HG03439 (cell line): ENCODE measurements around the gene SNRNP35.
"Not testable (repeated sequence)": the region's sequence is repeated elsewhere in the genome, so short reads cannot be mapped to it uniquely, and the experiment has no call there.

ENCODE experiments used
- ATAC-seq: cut with Tn5 transposase; IDR thresholded peaks from one replicate; pipeline ENCODE4 v1.9.1; 2021; ENCODE audit warnings: mild to moderate bottlenecking, moderate library complexity; ENCODE audit not compliant: unreplicated experiment

The SNRNP35 gene

GRCh38 chr12:123487428-123487827 lies 29.5 kb downstream of the SNRNP35 start:
- ATAC-seq, result no peak

GRCh38 chr12:123488539-123489230 lies 30.7 kb downstream of the SNRNP35 start:
- no peak for ATAC-seq

- no peak for ATAC-seq
These were observed 31.6 kb downstream of the SNRNP35 start for GRCh38 chr12:123489580-123489979.

GRCh38 chr12:123490089-123490488 lies 32.1 kb downstream of the SNRNP35 start:
- ATAC-seq, result no peak

GRCh38 chr12:123491056-123491455 lies 33.1 kb downstream of the SNRNP35 start:
- ATAC-seq, result no peak

GRCh38 chr12:123491481-123491880 lies 33.5 kb downstream of the SNRNP35 start:
- no peak for ATAC-seq

- ATAC-seq, result not testable (repeated sequence)
These were observed 34.5 kb downstream of the SNRNP35 start for GRCh38 chr12:123492339-123493039.

- ATAC-seq, result no peak
These were observed 36.3 kb downstream of the SNRNP35 start for GRCh38 chr12:123494124-123494851.

GRCh38 chr12:123497065-123497464 lies 39.1 kb downstream of the SNRNP35 start:
- ATAC-seq, result no peak

GRCh38 chr12:123498126-123498825 lies 40.3 kb downstream of the SNRNP35 start:
- ATAC-seq, result no peak

GRCh38 chr12:123499332-123499731 lies 41.4 kb downstream of the SNRNP35 start:
- no peak for ATAC-seq

GRCh38 chr12:123502163-123502704 lies 44.3 kb downstream of the SNRNP35 start:
- no peak for ATAC-seq

- ATAC-seq, result no peak
These were observed 48.3 kb downstream of the SNRNP35 start for GRCh38 chr12:123506059-123506842.

GRCh38 chr12:123506843-123507236 lies 48.9 kb downstream of the SNRNP35 start:
- no peak for ATAC-seq

GRCh38 chr12:123512838-123513665 lies 55.1 kb downstream of the SNRNP35 start:
- ATAC-seq, result no peak

- no peak for ATAC-seq
These were observed 55.9 kb downstream of the SNRNP35 start for GRCh38 chr12:123513805-123514204.

GRCh38 chr12:123514582-123515221 lies 56.8 kb downstream of the SNRNP35 start:
- ATAC-seq, result not testable (repeated sequence)

GRCh38 chr12:123516216-123516780 lies 58.4 kb downstream of the SNRNP35 start:
- no peak for ATAC-seq
